Sigmoid colon (tissue), 7 donors: ENCODE data around the gene ANKRD52. TPM values are rescaled to one million over a fixed set of nuclear protein-coding genes. Genes with fewer than 3 reads are reported as not detected.

Experiments
- DNase-seq: peaks from one replicate; pipeline ENCODE4 v3.0.0-alpha.2; 2019
- H3K27ac ChIP-seq, 4 donors: fragments of 200-600 bp; sonication (generic); one replicate each; pipeline ENCODE4 v1.5.1; 2016 to 2019; ENCODE audit warnings: mild to moderate bottlenecking in 1 of 4
- H3K27me3 ChIP-seq, 3 donors: fragments of 200-600 bp; sonication (generic); one replicate each; pipeline ENCODE4 v1.5.1; 2019; ENCODE audit warnings: mild to moderate bottlenecking in 1 of 3
- H3K36me3 ChIP-seq, 4 donors: fragments of 200-600 bp; sonication (generic); one replicate each; pipeline ENCODE4 v1.5.1; 2016 to 2019
- H3K4me1 ChIP-seq, 4 donors: fragments of 200-600 bp; sonication (generic); one replicate each; pipeline ENCODE4 v1.5.1; 2017 to 2019
- H3K4me3 ChIP-seq, 4 donors: fragments of 200-600 bp; sonication (generic); one replicate each; pipeline ENCODE4 v1.5.1; 2017 to 2019; ENCODE audit warnings: mild to moderate bottlenecking in 2 of 4, moderate library complexity in 1 of 4
- H3K9me3 ChIP-seq, 4 donors: fragments of 200-600 bp in 3 of 4; sonication (generic) in 3 of 4; one replicate each; pipeline versions ENCODE4 v1.5.1 to v1.6.1; 2013 to 2019
- EP300 ChIP-seq, 4 donors: sonication (generic); formaldehyde crosslinking; IDR thresholded peaks; one replicate each; pipeline ENCODE4 v1.6.1; 2017; ENCODE audit warnings: antibody characterized with exemption in 4 of 4
- POLR2A ChIP-seq, 2 donors: fragments of 450-650 bp; IDR thresholded peaks; one replicate each; pipeline ENCODE4 v1.6.1; 2016; ENCODE audit warnings: antibody characterized with exemption in 2 of 2, mild to moderate bottlenecking in 2 of 2, moderate library complexity in 2 of 2
- POLR2AphosphoS5 ChIP-seq, 4 donors: sonication (generic); formaldehyde crosslinking; IDR thresholded peaks; one replicate each; pipeline ENCODE4 v1.6.1; 2017; ENCODE audit warnings: antibody characterized with exemption in 4 of 4
- WGBS, 2 donors: extraction: QIAGEN DNeasy Blood & Tissue Kit; methylation state at CpG; one replicate each; pipeline ENCODE4 v1.1.7; 2013; 5-methylcytosine and 5-hydroxymethylcytosine counted together
- intact Hi-C: fragments of 100-400 bp; cut with DNase I; formaldehyde crosslinking; loops from one replicate; pipeline ENCODE4 v1.15.1; 2023
- polyA plus RNA-seq, 3 donors: library from polyadenylated mRNA; stranded (reverse); fragments of 200-250 nt; gene quantifications; one replicate each; pipeline ENCODE4 v1.2.3, GENCODE V29; 2013
- total RNA-seq, 4 donors: library from RNA; depleted of rRNA; stranded (reverse); fragments of >200 nt; gene quantifications; one replicate each; pipeline ENCODE4 v1.1.0, GENCODE V29; 2016
- TF ChIP-seq, protein P1 (sequence below), 4 experiments: fragments of 450-650 bp in 3 of 4; fragments of 200-600 bp in 1 of 4; IDR thresholded peaks; one replicate each; pipeline ENCODE4 v1.5.1; 2016 to 2019; ENCODE audit warnings: antibody characterized with exemption in 4 of 4, mild to moderate bottlenecking in 3 of 4, moderate library complexity in 2 of 4
- donor health status: healthy with polysubstance abuse.
- donor health status: Bipolar disorder and iron deficiency.
- donor health status: healthy.

Gene ANKRD52
- total and polyA plus RNA-seq, 7 donors = 4.2 to 20.1 (median 8.6) TPM

- TF ChIP-seq EP300 (IDR thresholded peaks at IDR 0.05) = no peak
- no peak for TF ChIP-seq POLR2A (IDR thresholded peaks at IDR 0.05)
- no peak for TF ChIP-seq POLR2AphosphoS5 (IDR thresholded peaks at IDR 0.05)
- TF ChIP-seq, protein P1, sequence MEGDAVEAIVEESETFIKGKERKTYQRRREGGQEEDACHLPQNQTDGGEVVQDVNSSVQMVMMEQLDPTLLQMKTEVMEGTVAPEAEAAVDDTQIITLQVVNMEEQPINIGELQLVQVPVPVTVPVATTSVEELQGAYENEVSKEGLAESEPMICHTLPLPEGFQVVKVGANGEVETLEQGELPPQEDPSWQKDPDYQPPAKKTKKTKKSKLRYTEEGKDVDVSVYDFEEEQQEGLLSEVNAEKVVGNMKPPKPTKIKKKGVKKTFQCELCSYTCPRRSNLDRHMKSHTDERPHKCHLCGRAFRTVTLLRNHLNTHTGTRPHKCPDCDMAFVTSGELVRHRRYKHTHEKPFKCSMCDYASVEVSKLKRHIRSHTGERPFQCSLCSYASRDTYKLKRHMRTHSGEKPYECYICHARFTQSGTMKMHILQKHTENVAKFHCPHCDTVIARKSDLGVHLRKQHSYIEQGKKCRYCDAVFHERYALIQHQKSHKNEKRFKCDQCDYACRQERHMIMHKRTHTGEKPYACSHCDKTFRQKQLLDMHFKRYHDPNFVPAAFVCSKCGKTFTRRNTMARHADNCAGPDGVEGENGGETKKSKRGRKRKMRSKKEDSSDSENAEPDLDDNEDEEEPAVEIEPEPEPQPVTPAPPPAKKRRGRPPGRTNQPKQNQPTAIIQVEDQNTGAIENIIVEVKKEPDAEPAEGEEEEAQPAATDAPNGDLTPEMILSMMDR (IDR thresholded peaks at IDR 0.05) = no peak
- Histone ChIP-seq H3K4me3 (peak overlapping the region in 2 of 4 donors; percentile 80 to 85), H3K27ac (peak overlapping the region in 2 of 4 donors; percentile 93 to 96), H3K27me3 (no peaks in the 10 kb centered on the region), H3K4me1 (peaks cover 0 to 28% (median 26%) of the 10 kb centered on the region in 4 donors), H3K9me3 (no peaks in the 10 kb centered on the region), H3K36me3 (peaks cover 22 to 50% (median 43%) of the 10 kb centered on the region in 4 donors)
- 50 to 70% methylated on average over 4 of the region's 4 CpGs for WGBS, 2 donors
- intact Hi-C loops = loop anchor here (5.0 kb wide), 1 partner anchor 64 kb away; no protein-coding TSS in a partner anchor
- no peak for DNase-seq
Observed at GRCh38 chr12:56256326-56256960, 1.7 kb downstream of the ANKRD52 start.

DNA sequence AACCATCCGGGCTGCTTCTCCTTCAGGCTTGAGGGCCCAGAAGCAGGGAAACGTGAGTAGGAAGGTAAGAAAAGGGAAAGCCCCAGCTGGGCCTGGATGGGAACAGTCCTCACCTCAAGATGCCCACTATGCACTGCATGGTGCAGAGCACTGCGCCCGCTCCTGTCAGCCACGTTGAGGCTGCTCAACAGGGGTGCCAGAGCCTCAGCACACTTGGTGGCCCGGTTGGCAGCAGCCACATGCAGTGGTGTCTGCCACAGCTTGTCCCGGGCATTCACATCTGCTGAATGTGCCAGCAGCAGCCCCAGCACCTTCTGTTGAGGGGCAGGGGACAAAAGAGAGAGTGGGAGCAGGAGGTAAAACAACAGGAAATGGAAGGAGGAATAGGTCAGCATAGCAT is 2.5 kb downstream of the ANKRD52 start:
- no peak overlapping the region for H3K4me3 ChIP-seq
- H3K4me1 ChIP-seq = peaks cover 0 to 28% (median 26%) of the 10 kb centered on the region in 4 donors
- no peak for TF ChIP-seq POLR2AphosphoS5 (IDR thresholded peaks at IDR 0.05)
- TF ChIP-seq, protein P1 (IDR thresholded peaks at IDR 0.05) = no peak
- no peak for TF ChIP-seq POLR2A (IDR thresholded peaks at IDR 0.05)
- TF ChIP-seq EP300 (IDR thresholded peaks at IDR 0.05) = no peak
- H3K27me3 ChIP-seq = no peaks in the 10 kb centered on the region
- intact Hi-C loops = loop anchor here (5.0 kb wide), 1 partner anchor 63 kb away; no protein-coding TSS in a partner anchor
- no peaks in the 10 kb centered on the region for H3K9me3 ChIP-seq
- no peak overlapping the region for H3K27ac ChIP-seq
- 91 to 92% methylated on average over 7 of the region's 7 CpGs for WGBS, 2 donors
- peaks cover 23 to 57% (median 47%) of the 10 kb centered on the region in 4 donors for H3K36me3 ChIP-seq
- no peak for DNase-seq

GRCh38 chr12:56253091-56253490 is 5.1 kb downstream of the ANKRD52 start:
- TF ChIP-seq POLR2AphosphoS5 (IDR thresholded peaks at IDR 0.05) = no peak
- no peak for TF ChIP-seq EP300 (IDR thresholded peaks at IDR 0.05)
- TF ChIP-seq, protein P1 (IDR thresholded peaks at IDR 0.05) = no peak
- no peak for TF ChIP-seq POLR2A (IDR thresholded peaks at IDR 0.05)
- Histone ChIP-seq H3K9me3 (no peaks in the 10 kb centered on the region), H3K4me1 (peaks cover 0 to 19% (median 18%) of the 10 kb centered on the region in 4 donors), H3K27ac (no peak overlapping the region), H3K27me3 (no peaks in the 10 kb centered on the region), H3K4me3 (no peak overlapping the region), H3K36me3 (peaks cover 45 to 83% (median 70%) of the 10 kb centered on the region in 4 donors)
- intact Hi-C loops = no loop called here
- 91 to 97% methylated on average over 11 of the region's 11 CpGs for WGBS, 2 donors
- DNase-seq = no peak

DNA sequence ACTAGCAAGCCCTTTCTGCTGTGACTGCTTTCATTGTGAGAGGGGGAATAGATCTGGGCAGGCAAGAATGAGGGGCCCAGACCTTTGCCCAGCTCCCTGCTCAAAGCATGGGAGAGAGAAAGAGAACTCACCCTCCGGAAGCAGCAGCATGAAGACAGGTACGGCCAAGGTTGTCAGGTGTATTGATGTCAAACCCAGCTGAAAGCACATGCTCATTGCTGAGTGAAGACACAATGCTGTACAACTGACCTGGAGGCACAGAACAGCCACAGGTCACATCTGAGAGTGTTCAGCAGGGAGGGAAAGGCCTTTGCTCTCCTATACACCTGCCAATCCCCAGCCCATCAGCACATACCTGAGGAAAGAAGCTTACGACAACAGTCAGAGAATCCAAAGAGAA is 5.5 kb downstream of the ANKRD52 start:
- TF ChIP-seq EP300 (IDR thresholded peaks at IDR 0.05) (no peak), POLR2AphosphoS5 (IDR thresholded peaks at IDR 0.05) (no peak), POLR2A (IDR thresholded peaks at IDR 0.05) (no peak)
- TF ChIP-seq, protein P1 (IDR thresholded peaks at IDR 0.05) = no peak
- Histone ChIP-seq H3K9me3 (no peaks in the 10 kb centered on the region), H3K36me3 (peaks cover 49 to 88% (median 75%) of the 10 kb centered on the region in 4 donors), H3K4me3 (no peak overlapping the region), H3K4me1 (peaks cover 0 to 19% (median 18%) of the 10 kb centered on the region in 4 donors), H3K27me3 (no peaks in the 10 kb centered on the region), H3K27ac (no peak overlapping the region)
- intact Hi-C loops = no loop called here
- DNase-seq = no peak
- 96 to 97% methylated on average over 3 of the region's 3 CpGs for WGBS, 2 donors
